Pancreas (tissue), 10 donors: Measurements from ENCODE around the gene SBNO2. TPM values are rescaled to one million over a fixed set of nuclear protein-coding genes. Genes with fewer than 3 reads are reported as not detected.
"Not testable (repeated sequence)": the region's sequence is repeated elsewhere in the genome, so short reads cannot be mapped to it uniquely, and the experiment has no call there.

Experiments used
- ATAC-seq, 4 donors: fragments of 200-7000 bp; cut with Tn5 transposase; one replicate each; pipeline versions ENCODE4 v1.8.0 to v1.9.1; 2020; ENCODE audit warnings: mild to moderate bottlenecking in 4 of 4, moderate library complexity in 4 of 4
- DNase-seq, 6 donors: peaks; one replicate each; pipeline ENCODE4 v3.0.0-alpha.2; 2020
- FAIRE-seq: peaks from 2 replicates; lab custom pipeline; 2012; peaks lifted over from hg19 to GRCh38; lab: Jason Lieb, UNC
- H3K27ac ChIP-seq, 4 donors: fragments of 200-600 bp; sonication (generic); 1 replicate in 3 of 4; 2 replicates in 1 of 4; pipeline versions ENCODE4 v1.5.0 to v1.8.0; 2020
- H3K27me3 ChIP-seq, 4 donors: fragments of 200-600 bp; one replicate each; pipeline ENCODE4 v1.8.0; 2021
- H3K36me3 ChIP-seq, 3 donors: fragments of 200-600 bp; sonication (generic) in 1 of 3; one replicate each; pipeline versions ENCODE4 v1.5.0 to v1.8.0; 2020 to 2021
- H3K4me1 ChIP-seq, 3 donors: fragments of 200-600 bp; one replicate each; pipeline ENCODE4 v1.8.0; 2021
- H3K4me3 ChIP-seq, 4 donors: fragments of 200-600 bp; sonication (generic) in 2 of 4; one replicate each; pipeline versions ENCODE4 v1.5.0 to v1.8.0; 2020 to 2021
- H3K9me3 ChIP-seq, 4 donors: fragments of 200-600 bp; one replicate each; pipeline ENCODE4 v1.8.0; 2021
- CTCF ChIP-seq, 4 donors: fragments of 200-600 bp; sonication (generic) in 3 of 4; IDR thresholded peaks; one replicate each; pipeline versions ENCODE4 v1.5.0 to v1.8.0; 2021; ENCODE audit warnings: antibody characterized with exemption in 4 of 4
- WGBS, 2 donors: extraction: QIAGEN DNeasy Blood & Tissue Kit; methylation state at CpG; one replicate each; pipeline ENCODE4 v1.1.7; 2013; 5-methylcytosine and 5-hydroxymethylcytosine counted together
- intact Hi-C, 3 donors: fragments of 100-400 bp; cut with DNase I; formaldehyde crosslinking; loops; one replicate each; pipeline versions ENCODE4 v1.11.1 to v1.14.2; 2022
- polyA plus RNA-seq, 2 donors: library from polyadenylated mRNA; stranded (reverse); fragments of 200-250 nt; gene quantifications; one replicate each; pipeline ENCODE4 v1.2.3, GENCODE V29; 2013
- total RNA-seq, 6 donors: library from RNA; stranded (reverse); fragmentation: NEBNext Ultra II Directional in 4 of 6; extraction: Animal tissue kit (Norgen Biotek cat#: 25700) in 4 of 6; gene quantifications; one replicate each; pipeline versions ENCODE4 v1.2.1 to v1.2.4, GENCODE V29; 2021 to 2023
- donor health status: healthy with polysubstance abuse.
- donor health status: DM: no; HTN: no; CAD: no; lungs with moderate emphysema.
- donor health status: DM: no; HTN: no; CAD: no.
- donor health status: control.
- donor health status: control.
- donor health status: Bipolar disorder and iron deficiency.
- donor health status: DM: yes; HTN: yes; CAD: no.
- donor health status: DM: no; HTN: no; CAD: no.
- donor health status: DM: no; HTN: no; CAD: no.
- donor health status: DM: yes; HTN: yes; CAD: no.

Gene SBNO2
- total and polyA plus RNA-seq, 8 donors: 16.8 to 53.9 (median 27.4) TPM

GRCh38 chr19:1206150-1206863 lies 32.2 kb upstream of the SBNO2 start:
- Histone ChIP-seq H3K36me3 (no peaks in the 10 kb centered on the region), H3K27me3 (no peaks in the 10 kb centered on the region), H3K4me1 (peaks cover 13 to 31% (median 30%) of the 10 kb centered on the region in 3 donors), H3K4me3 (peak overlapping the region; percentile 58 to 83 (median 76)), H3K9me3 (no peaks in the 10 kb centered on the region), H3K27ac (peak overlapping the region; percentile 17 to 76 (median 74))
- no peak for TF ChIP-seq CTCF (IDR thresholded peaks at IDR 0.05)
- WGBS, 2 donors: 0 to 1% methylated on average over 44 to 78 of the region's 78 CpGs
- intact Hi-C loops: no loop called here
- DNase-seq (peak in 4 of 6 donors; percentile 22 to 85 (median 64)), ATAC-seq (no peak), FAIRE-seq (no peak)

- H3K27me3 ChIP-seq: no peaks in the 10 kb centered on the region
- DNase-seq (peak; percentile 99 to 100 (median 99)), ATAC-seq (peak; percentile 84 to 93 (median 89)), FAIRE-seq (peak; percentile 51)
- H3K4me1 ChIP-seq: peaks cover 9 to 26% (median 26%) of the 10 kb centered on the region in 3 donors
- peak within 1 kb of the TSS; percentile 35 to 76 (median 74) for H3K27ac ChIP-seq
- no peak for TF ChIP-seq CTCF (IDR thresholded peaks at IDR 0.05)
- no peaks in the 10 kb centered on the region for H3K9me3 ChIP-seq
- H3K36me3 ChIP-seq: no peaks in the 10 kb centered on the region
- peak within 1 kb of the TSS; percentile 58 to 83 (median 76) for H3K4me3 ChIP-seq
- intact Hi-C loops: no loop called here
- WGBS, 2 donors: 3 to 5% methylated on average over 55 to 114 of the region's 114 CpGs
These were observed 31.3 kb upstream of the SBNO2 start, which contains the start of gene STK11 for GRCh38 chr19:1205114-1206099. STK11 (plus strand) TSS chr19:1205778; CDS start chr19:1206914, 1,136 bp downstream.

GRCh38 chr19:1200614-1201013 lies 26.5 kb upstream of the SBNO2 start:
- H3K4me3 ChIP-seq, ATAC-seq, FAIRE-seq, H3K36me3 ChIP-seq, H3K27me3 ChIP-seq, intact Hi-C loops, DNase-seq, H3K9me3 ChIP-seq, H3K4me1 ChIP-seq, H3K27ac ChIP-seq: not testable (repeated sequence)
- WGBS, 2 donors: 87 to 91% methylated on average over 4 of the region's 4 CpGs

- Histone ChIP-seq H3K4me1 (peaks cover 0 to 6% (median 0%) of the 10 kb centered on the region in 3 donors), H3K27ac (no peak overlapping the region), H3K27me3 (no peaks in the 10 kb centered on the region), H3K4me3 (no peak overlapping the region), H3K9me3 (no peaks in the 10 kb centered on the region), H3K36me3 (no peaks in the 10 kb centered on the region)
- 91 to 93% methylated on average over 10 of the region's 10 CpGs for WGBS, 2 donors
- ATAC-seq (no peak), DNase-seq (no peak), FAIRE-seq (no peak)
- intact Hi-C loops: no loop called here
- TF ChIP-seq CTCF (IDR thresholded peaks at IDR 0.05): no peak
These were observed 25.5 kb upstream of the SBNO2 start for GRCh38 chr19:1199531-1199930.

- DNase-seq: no peak
These were observed 15.4 kb upstream of the SBNO2 start for GRCh38 chr19:1189419-1189818.

More at GRCh38 chr19:1189419-1189818, 15.4 kb upstream of the SBNO2 start:
- 79 to 82% methylated on average over 9 of the region's 9 CpGs for WGBS, 2 donors
- no peaks in the 10 kb centered on the region for H3K36me3 ChIP-seq
- H3K9me3 ChIP-seq: no peaks in the 10 kb centered on the region
- no peak overlapping the region for H3K4me3 ChIP-seq
- no peak for TF ChIP-seq CTCF (IDR thresholded peaks at IDR 0.05)
- FAIRE-seq (no peak), ATAC-seq (no peak)
- no peaks in the 10 kb centered on the region for H3K27me3 ChIP-seq
- H3K27ac ChIP-seq: no peak overlapping the region
- no peaks in the 10 kb centered on the region for H3K4me1 ChIP-seq
- intact Hi-C loops: loop anchor here in 1 of 3 donors (5.0 kb wide), 1 partner anchor 72 kb away; no protein-coding TSS in a partner anchor
